GM13976 (cell line): Measurements from ENCODE around the gene MEMO1.
"Not testable (repeated sequence)": the region's sequence is repeated elsewhere in the genome, so short reads cannot be mapped to it uniquely, and the experiment has no call there.

Experiments used
- DNase-seq: peaks from one replicate; pipeline ENCODE4 v3.0.0; 2012; ENCODE audit warnings: low spot score
- CTCF ChIP-seq: IDR thresholded peaks from 2 replicates; pipeline ENCODE4 v1.5.1; 2012; ENCODE audit warnings: borderline replicate concordance, mild to moderate bottlenecking; ENCODE audit not compliant: insufficient read depth; ENCODE audit errors: extremely low read depth, missing control alignments, control extremely low read depth
- in situ Hi-C: fragments of 300-500 bp; cut with MboI; formaldehyde crosslinking; loops from one replicate; pipeline ENCODE4 v1.12.0; 2022; ENCODE audit warnings: low sequenced_read_pairs, mixed read lengths, inconsistent platforms; ENCODE audit not compliant: unreplicated experiment

Gene MEMO1

GRCh38 chr2:31969178-31969577 is 41.6 kb downstream of the MEMO1 start:
- TF ChIP-seq CTCF: no peak
- in situ Hi-C loops: no loop called here

GRCh38 chr2:31967790-31968189 is 43.0 kb downstream of the MEMO1 start:
- no peak for DNase-seq
- no peak for TF ChIP-seq CTCF
- in situ Hi-C loops: no loop called here

More at GRCh38 chr2:31969178-31969577, 41.6 kb downstream of the MEMO1 start:
- no peak for DNase-seq

GRCh38 chr2:31966402-31966801 is 44.4 kb downstream of the MEMO1 start:
- DNase-seq, in situ Hi-C loops: not testable (repeated sequence)

- in situ Hi-C loops: no loop called here
- DNase-seq: no peak
- no peak for TF ChIP-seq CTCF
Observed at GRCh38 chr2:31965094-31965493, 45.7 kb downstream of the MEMO1 start.

- TF ChIP-seq CTCF: no peak
- no peak for DNase-seq
- in situ Hi-C loops: no loop called here
Observed at GRCh38 chr2:31962757-31963361, 47.9 kb downstream of the MEMO1 start.

GRCh38 chr2:31958140-31958717 is 52.6 kb downstream of the MEMO1 start:
- TF ChIP-seq CTCF: no peak
- in situ Hi-C loops: no loop called here
- no peak for DNase-seq

GRCh38 chr2:31957354-31958139 is 53.3 kb downstream of the MEMO1 start:
- TF ChIP-seq CTCF: no peak
- in situ Hi-C loops: no loop called here
- no peak for DNase-seq

- DNase-seq, in situ Hi-C loops: not testable (repeated sequence)
Observed at GRCh38 chr2:31956934-31957333, 53.9 kb downstream of the MEMO1 start.
